Adrenal gland (tissue), 12 donors: ENCODE results near the gene PCK1. TPM values are rescaled to one million over a fixed set of nuclear protein-coding genes. Genes with fewer than 3 reads are reported as not detected.

ENCODE experiments used
- DNase-seq, 7 donors: peaks; one replicate each; pipeline ENCODE4 v3.0.0-alpha.2; 2019 to 2020
- H3K27ac ChIP-seq, 5 donors: fragments of 200-600 bp; sonication (generic) in 4 of 5; 1 replicate in 3 of 5; 2 replicates in 2 of 5; pipeline versions ENCODE4 v1.5.1 to v1.8.0; 2016 to 2020; ENCODE audit warnings: mild to moderate bottlenecking in 1 of 5
- H3K27me3 ChIP-seq: fragments of 200-600 bp; 2 replicates; pipeline ENCODE4 v1.8.0; 2021
- H3K36me3 ChIP-seq, 2 donors: fragments of 200-600 bp; replicated peaks in 1 of 2; 1 replicate in 1 of 2; 2 replicates in 1 of 2; pipeline versions ENCODE4 v1.5.1 to v1.8.0; 2018 to 2022
- H3K4me1 ChIP-seq, 2 donors: fragments of 200-600 bp; replicated peaks in 1 of 2; 1 replicate in 1 of 2; 2 replicates in 1 of 2; pipeline versions ENCODE4 v1.5.1 to v1.8.0; 2018 to 2021
- H3K4me3 ChIP-seq, 4 donors: fragments of 200-600 bp; sonication (generic) in 3 of 4; one replicate each; pipeline ENCODE4 v1.5.1; 2016 to 2018
- H3K9me3 ChIP-seq, 3 donors: fragments of 200-600 bp; sonication (generic) in 1 of 3; replicated peaks in 1 of 3; 1 replicate in 2 of 3; 2 replicates in 1 of 3; pipeline versions ENCODE4 v1.5.1 to v1.8.0; 2016 to 2021
- POLR2A ChIP-seq, 2 donors: fragments of 450-650 bp; IDR thresholded peaks; one replicate each; pipeline ENCODE4 v1.6.1; 2017; ENCODE audit warnings: antibody characterized with exemption in 2 of 2, mild to moderate bottlenecking in 2 of 2, moderate library complexity in 1 of 2
- WGBS, 4 donors: extraction: QIAGEN DNeasy Blood & Tissue Kit in 2 of 4; methylation state at CpG; one replicate each; pipeline versions ENCODE4 v1.1.5 to v1.1.7; 2013 to 2017; 5-methylcytosine and 5-hydroxymethylcytosine counted together
- intact Hi-C, 2 donors: fragments of 100-400 bp; cut with DNase I; formaldehyde crosslinking; loops; one replicate each; pipeline versions ENCODE4 v1.14.1 to v1.15.0; 2022 to 2023
- polyA plus RNA-seq, 3 donors: library from polyadenylated mRNA; stranded (reverse); fragments of 200-250 nt in 2 of 3; fragments of 350-450 nt in 1 of 3; fragmentation: Illumina TruSeq in 1 of 3; extraction: RNeasy Lipid Tissue Mini Kit (QIAGEN cat#74804) in 1 of 3; gene quantifications; one replicate each; pipeline ENCODE4 v1.2.3, GENCODE V29; 2013 to 2014
- total RNA-seq, 9 donors: library from RNA; depleted of rRNA in 4 of 9; stranded (reverse); fragments of >200 nt in 4 of 9; fragments of 120-200 nt in 1 of 9; fragmentation: NEBNext Ultra II Directional in 1 of 9; extraction: Animal tissue kit (Norgen Biotek cat#: 25700) in 1 of 9; gene quantifications; one replicate each; pipeline versions ENCODE4 v1.1.0 to v1.2.4, GENCODE V29; 2013 to 2023
- TF ChIP-seq, protein P1 (sequence below), 6 experiments: fragments of 450-650 bp in 4 of 6; fragments of 200-600 bp in 2 of 6; sonication (generic) in 1 of 6; IDR thresholded peaks; 1 replicate in 5 of 6; 2 replicates in 1 of 6; pipeline versions ENCODE4 v1.5.1 to v1.8.0; 2016 to 2021; ENCODE audit warnings: antibody characterized with exemption in 6 of 6, mild to moderate bottlenecking in 2 of 6, moderate library complexity in 1 of 6
- donor health status: healthy with polysubstance abuse.
- donor health status: Bipolar disorder and iron deficiency.
- donor health status: DM: yes; HTN: yes; CAD: no.
- donor health status: DM: no; HTN: no; CAD: no.
- donor health status: DM: no; HTN: no; CAD: no.
- donor health status: DM: yes; HTN: yes; CAD: no.

Gene PCK1
- total and polyA plus RNA-seq, 12 donors: 0.06 to 5.4 (median 0.65) TPM

- intact Hi-C loops: no loop called here
- WGBS, 4 donors: 89 to 91% (median 91%) methylated on average over 30 to 35 of the region's 35 CpGs
- H3K27me3 ChIP-seq: peaks cover 8% of the 10 kb centered on the region
- peaks cover 0 to 4% of the 10 kb centered on the region in 2 donors for H3K4me1 ChIP-seq
- DNase-seq: no peak
- H3K4me3 ChIP-seq: no peak overlapping the region
- no peaks in the 10 kb centered on the region for H3K9me3 ChIP-seq
- no peak overlapping the region for H3K27ac ChIP-seq
- H3K36me3 ChIP-seq: no peaks in the 10 kb centered on the region
- TF ChIP-seq, protein P1, sequence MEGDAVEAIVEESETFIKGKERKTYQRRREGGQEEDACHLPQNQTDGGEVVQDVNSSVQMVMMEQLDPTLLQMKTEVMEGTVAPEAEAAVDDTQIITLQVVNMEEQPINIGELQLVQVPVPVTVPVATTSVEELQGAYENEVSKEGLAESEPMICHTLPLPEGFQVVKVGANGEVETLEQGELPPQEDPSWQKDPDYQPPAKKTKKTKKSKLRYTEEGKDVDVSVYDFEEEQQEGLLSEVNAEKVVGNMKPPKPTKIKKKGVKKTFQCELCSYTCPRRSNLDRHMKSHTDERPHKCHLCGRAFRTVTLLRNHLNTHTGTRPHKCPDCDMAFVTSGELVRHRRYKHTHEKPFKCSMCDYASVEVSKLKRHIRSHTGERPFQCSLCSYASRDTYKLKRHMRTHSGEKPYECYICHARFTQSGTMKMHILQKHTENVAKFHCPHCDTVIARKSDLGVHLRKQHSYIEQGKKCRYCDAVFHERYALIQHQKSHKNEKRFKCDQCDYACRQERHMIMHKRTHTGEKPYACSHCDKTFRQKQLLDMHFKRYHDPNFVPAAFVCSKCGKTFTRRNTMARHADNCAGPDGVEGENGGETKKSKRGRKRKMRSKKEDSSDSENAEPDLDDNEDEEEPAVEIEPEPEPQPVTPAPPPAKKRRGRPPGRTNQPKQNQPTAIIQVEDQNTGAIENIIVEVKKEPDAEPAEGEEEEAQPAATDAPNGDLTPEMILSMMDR (IDR thresholded peaks at IDR 0.05): no peak
- TF ChIP-seq POLR2A (IDR thresholded peaks at IDR 0.05): no peak
Observed at GRCh38 chr20:57562541-57563465, 1.9 kb downstream of the PCK1 start.

GRCh38 chr20:57563522-57563921 is 2.6 kb downstream of the PCK1 start:
- DNase-seq: no peak
- no peaks in the 10 kb centered on the region for H3K36me3 ChIP-seq
- WGBS, 4 donors: 91 to 95% (median 93%) methylated on average over 12 of the region's 12 CpGs
- peaks cover 5% of the 10 kb centered on the region for H3K27me3 ChIP-seq
- intact Hi-C loops: no loop called here
- no peaks in the 10 kb centered on the region for H3K9me3 ChIP-seq
- H3K27ac ChIP-seq: no peak overlapping the region
- no peak overlapping the region for H3K4me3 ChIP-seq
- no peak for TF ChIP-seq POLR2A (IDR thresholded peaks at IDR 0.05)
- TF ChIP-seq, protein P1 (IDR thresholded peaks at IDR 0.05): no peak
- H3K4me1 ChIP-seq: peaks cover 0 to 4% of the 10 kb centered on the region in 2 donors

DNA sequence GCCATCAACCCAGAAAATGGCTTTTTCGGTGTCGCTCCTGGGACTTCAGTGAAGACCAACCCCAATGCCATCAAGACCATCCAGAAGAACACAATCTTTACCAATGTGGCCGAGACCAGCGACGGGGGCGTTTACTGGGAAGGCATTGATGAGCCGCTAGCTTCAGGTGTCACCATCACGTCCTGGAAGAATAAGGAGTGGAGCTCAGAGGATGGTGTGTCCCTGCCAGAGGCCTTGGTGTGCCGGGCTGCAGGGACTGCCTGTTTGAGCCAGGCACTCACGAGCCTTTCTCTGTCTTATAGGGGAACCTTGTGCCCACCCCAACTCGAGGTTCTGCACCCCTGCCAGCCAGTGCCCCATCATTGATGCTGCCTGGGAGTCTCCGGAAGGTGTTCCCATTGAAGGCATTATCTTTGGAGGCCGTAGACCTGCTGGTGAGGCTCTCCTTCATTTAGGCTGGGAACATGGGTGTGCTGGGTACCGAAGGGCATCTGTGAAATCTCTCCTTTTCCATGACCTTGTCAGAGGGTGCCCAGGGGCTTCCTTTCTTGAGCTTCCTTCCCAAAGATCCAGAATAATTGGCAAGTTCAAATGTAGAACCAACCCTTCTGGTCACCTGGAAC is 3.4 kb downstream of the PCK1 start:
- DNase-seq: no peak
- no peak overlapping the region for H3K27ac ChIP-seq
- TF ChIP-seq, protein P1 (IDR thresholded peaks at IDR 0.05): no peak
- no peak for TF ChIP-seq POLR2A (IDR thresholded peaks at IDR 0.05)

GRCh38 chr20:57564951-57565642 is 4.2 kb downstream of the PCK1 start:
- Histone ChIP-seq H3K4me3 (no peak overlapping the region), H3K9me3 (no peaks in the 10 kb centered on the region), H3K27me3 (peaks cover 5% of the 10 kb centered on the region), H3K27ac (no peak overlapping the region), H3K4me1 (peaks cover 0 to 4% of the 10 kb centered on the region in 2 donors), H3K36me3 (no peaks in the 10 kb centered on the region)
- WGBS, 4 donors: 83 to 88% (median 86%) methylated on average over 11 of the region's 11 CpGs
- intact Hi-C loops: no loop called here
- DNase-seq: no peak
- TF ChIP-seq, protein P1 (IDR thresholded peaks at IDR 0.05): no peak
- TF ChIP-seq POLR2A (IDR thresholded peaks at IDR 0.05): no peak

More for the DNA sequence above, 3.4 kb downstream of the PCK1 start:
- intact Hi-C loops: no loop called here
- Histone ChIP-seq H3K4me1 (peaks cover 0 to 4% of the 10 kb centered on the region in 2 donors), H3K36me3 (no peaks in the 10 kb centered on the region), H3K9me3 (no peaks in the 10 kb centered on the region), H3K4me3 (no peak overlapping the region), H3K27me3 (peaks cover 5% of the 10 kb centered on the region)
- 82 to 87% (median 86%) methylated on average over 9 to 14 of the region's 14 CpGs for WGBS, 4 donors
